HCT116 (cell line): Measurements from ENCODE around the gene ADGRG6. TPM values are rescaled to one million over a fixed set of nuclear protein-coding genes. Genes with fewer than 3 reads are reported as not detected.

Source experiments
- ATAC-seq: fragments of 200-7000 bp; cut with Tn5 transposase; 2 replicates; pipeline ENCODE4 v1.9.1; 2020; ENCODE audit warnings: mild to moderate bottlenecking, moderate library complexity
- BruUV-seq: library from RNA; stranded (reverse); fragments of 400-500 nt; replicated peaks from 2 replicates; lab custom pipeline; 2021; lab: Mats Ljungman, UMichigan
- CTCF ChIA-PET: fragments of 300-600 bp; sonication (Branson Sonifier 250); formaldehyde crosslinking; loops from one replicate; lab custom pipeline; 2021; ENCODE audit warnings: antibody characterized with exemption; lab: Charles Lee
- POLR2A ChIA-PET: fragments of 300-600, 350-600 bp; sonication (Branson Sonifier 250); formaldehyde crosslinking; loops from one replicate; lab custom pipeline; 2021; ENCODE audit warnings: antibody characterized with exemption; lab: Charles Lee
- RAD21 ChIA-PET, 2 experiments: fragments of 300-600 bp; sonication (Branson Sonifier 250); formaldehyde crosslinking; loops; one replicate each; lab custom pipeline; 2023; ENCODE audit warnings: low total read pairs in 2 of 2; ENCODE audit not compliant: uncharacterized antibody in 2 of 2, unreplicated experiment in 2 of 2, low non-redundant PET in 1 of 2; lab: Charles Lee
- DNase-seq: peaks from one replicate; pipeline ENCODE4 v3.0.0-alpha.2; 2010; ENCODE audit warnings: low read depth, low spot score
- H2AFZ ChIP-seq: fragments of 200-600 bp; shearing (Covaris generic), sonication (generic); 2 replicates; pipeline ENCODE4 v1.6.1; 2017; ENCODE audit warnings: low read depth, mixed run types, mixed read lengths, antibody characterized with exemption, low read length; ENCODE audit not compliant: poor library complexity, severe bottlenecking
- H3K27ac ChIP-seq: 2 replicates; pipeline ENCODE4 v1.5.1; 2012; ENCODE audit warnings: low read depth, low read length
- H3K27me3 ChIP-seq: fragments of 200-600 bp; sonication (generic); 2 replicates; pipeline ENCODE4 v1.6.1; 2016; ENCODE audit warnings: mixed run types, low read length, mixed read lengths; ENCODE audit not compliant: insufficient read depth
- H3K36me3 ChIP-seq, 2 experiments: fragments of 200-500 bp in 1 of 2; fragments of 200-600 bp in 1 of 2; sonication (Bioruptor generic) in 1 of 2; sonication (generic) in 1 of 2; 2 replicates each; pipeline versions ENCODE4 v1.5.1 to v1.6.1; 2014 to 2016; ENCODE audit warnings: low read length in 2 of 2, inconsistent platforms in 1 of 2, mixed read lengths in 1 of 2, mixed run types in 1 of 2; ENCODE audit not compliant: insufficient read depth in 2 of 2, control insufficient read depth in 1 of 2
- H3K4me1 ChIP-seq, 2 experiments: fragments of 200-600 bp in 1 of 2; sonication (generic) in 1 of 2; 2 replicates each; pipeline versions ENCODE4 v1.5.1 to v1.6.1; 2012 to 2017; ENCODE audit warnings: low read length in 2 of 2, inconsistent platforms in 1 of 2, mild to moderate bottlenecking in 1 of 2, mixed read lengths in 1 of 2, mixed run types in 1 of 2, moderate library complexity in 1 of 2; ENCODE audit not compliant: insufficient read depth in 2 of 2, control insufficient read depth in 1 of 2
- H3K4me2 ChIP-seq: fragments of 200-600 bp; sonication (generic); 2 replicates; pipeline ENCODE4 v1.6.1; 2017; ENCODE audit warnings: mixed run types, low read length, mixed read lengths
- H3K4me3 ChIP-seq, 2 experiments: fragments of 200-600 bp in 1 of 2; sonication (generic) in 1 of 2; replicated peaks in 1 of 2; 2 replicates each; pipeline ENCODE4 v1.5.1; 2011 to 2016; ENCODE audit warnings: low read length in 2 of 2, control low read depth in 1 of 2, low read depth in 1 of 2, mild to moderate bottlenecking in 1 of 2, mixed read lengths in 1 of 2, mixed run types in 1 of 2
- H3K79me2 ChIP-seq: fragments of 200-600 bp; sonication (generic); 2 replicates; pipeline ENCODE4 v1.6.1; 2017; ENCODE audit warnings: mild to moderate bottlenecking, mixed run types, low read length, moderate library complexity, mixed read lengths; ENCODE audit not compliant: insufficient read depth
- H3K9ac ChIP-seq: fragments of 200-600 bp; sonication (generic); 2 replicates; pipeline ENCODE4 v1.6.1; 2016; ENCODE audit warnings: low read length, mixed read lengths
- H3K9me2 ChIP-seq: fragments of 200-600 bp; sonication (generic), shearing (Covaris generic); 2 replicates; pipeline ENCODE4 v1.6.1; 2017; ENCODE audit warnings: mixed run types, mild to moderate bottlenecking, moderate library complexity; ENCODE audit not compliant: insufficient read depth
- H3K9me3 ChIP-seq, 2 experiments: fragments of 200-500 bp in 1 of 2; fragments of 200-600 bp in 1 of 2; sonication (Bioruptor generic) in 1 of 2; sonication (generic) in 1 of 2; 2 replicates each; pipeline ENCODE4 v1.6.1; 2014 to 2017; ENCODE audit warnings: low read length in 2 of 2, mixed read lengths in 2 of 2, inconsistent platforms in 1 of 2, low read depth in 1 of 2, mild to moderate bottlenecking in 1 of 2, mixed run types in 1 of 2, moderate library complexity in 1 of 2; ENCODE audit not compliant: control insufficient read depth in 1 of 2, insufficient read depth in 1 of 2
- H4K20me1 ChIP-seq: fragments of 200-600 bp; sonication (generic), shearing (Covaris generic); 2 replicates; pipeline ENCODE4 v1.6.1; 2017; ENCODE audit warnings: mixed run types, mild to moderate bottlenecking, moderate library complexity; ENCODE audit not compliant: insufficient read depth
- CBX3 ChIP-seq: IDR thresholded peaks from 2 replicates; pipeline ENCODE4 v1.6.1; 2012; ENCODE audit warnings: low read depth
- ELF1 ChIP-seq: IDR thresholded peaks from 2 replicates; pipeline ENCODE4 v1.6.1; 2012; ENCODE audit warnings: low read depth, borderline replicate concordance
- EZH2 ChIP-seq: fragments of 200-600 bp; sonication (generic); IDR thresholded peaks from 2 replicates; pipeline ENCODE4 v1.6.1; 2017; ENCODE audit warnings: antibody characterized with exemption, mixed run types
- EZH2phosphoT487 ChIP-seq: fragments of 200-600 bp; IDR thresholded peaks from 2 replicates; pipeline ENCODE4 v1.6.1; 2018; ENCODE audit warnings: antibody characterized with exemption, borderline replicate concordance
- FOSL1 ChIP-seq: IDR thresholded peaks from 2 replicates; pipeline ENCODE4 v1.6.1; 2012; ENCODE audit warnings: low read depth
- POLR2A ChIP-seq: IDR thresholded peaks from 2 replicates; pipeline ENCODE4 v1.7.0; 2011; ENCODE audit warnings: borderline replicate concordance; ENCODE audit not compliant: insufficient read depth, insufficient read length; ENCODE audit errors: extremely low read depth
- POLR2AphosphoS5 ChIP-seq: IDR thresholded peaks from 2 replicates; pipeline ENCODE4 v1.6.1; 2011; ENCODE audit warnings: mild to moderate bottlenecking, low read depth, low read length, moderate library complexity
- SIN3A ChIP-seq: IDR thresholded peaks from 2 replicates; pipeline ENCODE4 v1.6.1; 2012; ENCODE audit warnings: low read depth
- TCF7L2 ChIP-seq: IDR thresholded peaks from 2 replicates; pipeline ENCODE4 v1.7.0; 2011; ENCODE audit warnings: borderline replicate concordance, inconsistent platforms; ENCODE audit not compliant: insufficient read depth, insufficient read length; ENCODE audit errors: extremely low read depth
- ZNF274 ChIP-seq: fragments of 200-500 bp; sonication (Bioruptor generic); IDR thresholded peaks from 2 replicates; pipeline ENCODE4 v1.6.1; 2014; ENCODE audit warnings: mild to moderate bottlenecking, low read depth, low read length, inconsistent platforms
- intact Hi-C: fragments of 100-400 bp; cut with micrococcal nuclease; formaldehyde crosslinking; loops from 2 replicates; pipeline ENCODE4 v1.10.0; 2022
- total RNA-seq: library from RNA; stranded (reverse); gene quantifications from one replicate; pipeline ENCODE4 v1.2.1, GENCODE V29; 2021; ENCODE audit not compliant: unreplicated experiment
- TF ChIP-seq, protein P1 (sequence below): IDR thresholded peaks from 2 replicates; pipeline ENCODE4 v1.6.1; 2012; ENCODE audit warnings: low read depth

Gene ADGRG6
- total RNA-seq, 1 experiment from 2014 or later = 67.9 TPM

DNA sequence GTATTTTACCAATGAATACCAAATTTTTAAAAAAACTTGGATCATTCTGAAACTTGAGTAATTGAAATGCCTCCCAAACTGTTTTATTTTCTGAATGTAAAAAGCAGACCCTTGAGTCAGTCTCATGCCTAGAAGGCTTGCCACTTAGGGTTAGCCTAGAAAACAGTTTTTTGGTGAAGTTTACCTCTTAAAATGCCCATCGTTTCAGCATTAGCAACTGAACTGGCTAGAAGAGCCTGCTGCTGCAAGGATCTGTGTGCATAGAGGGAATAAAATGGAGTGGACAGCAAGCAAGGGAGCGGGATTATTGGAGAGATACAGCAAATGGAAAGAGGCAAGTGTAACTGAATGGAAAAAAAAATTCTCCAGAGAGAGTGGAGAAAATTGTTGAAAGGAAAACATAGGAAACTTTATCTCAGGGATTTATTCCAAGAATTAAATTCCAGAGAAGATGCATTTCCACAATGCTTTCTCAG, 40.1 kb downstream of the ADGRG6 start:
- POLR2A ChIA-PET = no interaction called here
- no peak overlapping the region for H3K4me2 ChIP-seq
- ATAC-seq = no peak

More for the DNA sequence above, 40.1 kb downstream of the ADGRG6 start:
- ChIA-PET RAD21 (no interaction called here), CTCF (no interaction called here)
- H3K9me2 ChIP-seq = no peaks in the 10 kb centered on the region
- no peak overlapping the region for H3K27ac ChIP-seq
- H2AFZ ChIP-seq = no peak overlapping the region
- H3K79me2 ChIP-seq = peaks cover 57% of the 10 kb centered on the region
- TF ChIP-seq SIN3A (no peak), TCF7L2 (no peak), FOSL1 (no peak), POLR2AphosphoS5 (no peak), ELF1 (no peak), EZH2 (no peak), CBX3 (no peak), ZNF274 (no peak), EZH2phosphoT487 (no peak), POLR2A (no peak)
- TF ChIP-seq, protein P1, sequence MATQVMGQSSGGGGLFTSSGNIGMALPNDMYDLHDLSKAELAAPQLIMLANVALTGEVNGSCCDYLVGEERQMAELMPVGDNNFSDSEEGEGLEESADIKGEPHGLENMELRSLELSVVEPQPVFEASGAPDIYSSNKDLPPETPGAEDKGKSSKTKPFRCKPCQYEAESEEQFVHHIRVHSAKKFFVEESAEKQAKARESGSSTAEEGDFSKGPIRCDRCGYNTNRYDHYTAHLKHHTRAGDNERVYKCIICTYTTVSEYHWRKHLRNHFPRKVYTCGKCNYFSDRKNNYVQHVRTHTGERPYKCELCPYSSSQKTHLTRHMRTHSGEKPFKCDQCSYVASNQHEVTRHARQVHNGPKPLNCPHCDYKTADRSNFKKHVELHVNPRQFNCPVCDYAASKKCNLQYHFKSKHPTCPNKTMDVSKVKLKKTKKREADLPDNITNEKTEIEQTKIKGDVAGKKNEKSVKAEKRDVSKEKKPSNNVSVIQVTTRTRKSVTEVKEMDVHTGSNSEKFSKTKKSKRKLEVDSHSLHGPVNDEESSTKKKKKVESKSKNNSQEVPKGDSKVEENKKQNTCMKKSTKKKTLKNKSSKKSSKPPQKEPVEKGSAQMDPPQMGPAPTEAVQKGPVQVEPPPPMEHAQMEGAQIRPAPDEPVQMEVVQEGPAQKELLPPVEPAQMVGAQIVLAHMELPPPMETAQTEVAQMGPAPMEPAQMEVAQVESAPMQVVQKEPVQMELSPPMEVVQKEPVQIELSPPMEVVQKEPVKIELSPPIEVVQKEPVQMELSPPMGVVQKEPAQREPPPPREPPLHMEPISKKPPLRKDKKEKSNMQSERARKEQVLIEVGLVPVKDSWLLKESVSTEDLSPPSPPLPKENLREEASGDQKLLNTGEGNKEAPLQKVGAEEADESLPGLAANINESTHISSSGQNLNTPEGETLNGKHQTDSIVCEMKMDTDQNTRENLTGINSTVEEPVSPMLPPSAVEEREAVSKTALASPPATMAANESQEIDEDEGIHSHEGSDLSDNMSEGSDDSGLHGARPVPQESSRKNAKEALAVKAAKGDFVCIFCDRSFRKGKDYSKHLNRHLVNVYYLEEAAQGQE = no peak
- BruUV-seq = no TSS peak
- no peaks in the 10 kb centered on the region for H3K4me1 ChIP-seq
- H3K27me3 ChIP-seq = no peaks in the 10 kb centered on the region
- DNase-seq = no peak
- no peaks in the 10 kb centered on the region for H4K20me1 ChIP-seq
- H3K9ac ChIP-seq = no peak overlapping the region
- intact Hi-C loops = no loop called here
- H3K9me3 ChIP-seq = no peaks in the 10 kb centered on the region
- no peak overlapping the region for H3K4me3 ChIP-seq
- no peaks in the 10 kb centered on the region for H3K36me3 ChIP-seq
